HG03095 (cell line): ENCODE results near the gene NBL1.

ENCODE experiments used
- ATAC-seq: cut with Tn5 transposase; IDR thresholded peaks from one replicate; pipeline ENCODE4 v1.9.1; 2021; ENCODE audit warnings: moderate library complexity; ENCODE audit not compliant: unreplicated experiment

NBL1 gene

GRCh38 chr1:19643602-19644394, at the start of gene NBL1:
TSS of gene NBL1 (plus strand) at chr1:19644311. CDS start at chr1:19655031, 10,720 bp downstream.
- peak; percentile 45 for ATAC-seq

GRCh38 chr1:19596065-19596713, 47.9 kb upstream of the NBL1 start:
- ATAC-seq: no peak

GRCh38 chr1:19596714-19597495, 47.2 kb upstream of the NBL1 start:
- ATAC-seq: peak; percentile 81

- ATAC-seq: no peak
These were observed 46.4 kb upstream of the NBL1 start for GRCh38 chr1:19597496-19598309.

GRCh38 chr1:19599810-19600209, 44.3 kb upstream of the NBL1 start:
- no peak for ATAC-seq

GRCh38 chr1:19602486-19602885, 41.6 kb upstream of the NBL1 start:
- ATAC-seq: no peak

- no peak for ATAC-seq
These were observed 38.1 kb upstream of the NBL1 start for GRCh38 chr1:19605967-19606366.

- no peak for ATAC-seq
These were observed 37.1 kb upstream of the NBL1 start for GRCh38 chr1:19606817-19607642.

GRCh38 chr1:19608232-19608631, 35.9 kb upstream of the NBL1 start:
- ATAC-seq: no peak

GRCh38 chr1:19610282-19610981, 33.7 kb upstream of the NBL1 start:
- no peak for ATAC-seq

GRCh38 chr1:19612530-19612929, 31.6 kb upstream of the NBL1 start:
- no peak for ATAC-seq

GRCh38 chr1:19613171-19613703, 30.9 kb upstream of the NBL1 start:
- ATAC-seq: no peak

- no peak for ATAC-seq
These were observed 28.7 kb upstream of the NBL1 start for GRCh38 chr1:19615438-19615837.

GRCh38 chr1:19616489-19616888, 27.6 kb upstream of the NBL1 start:
- ATAC-seq: no peak

- no peak for ATAC-seq
These were observed 26.7 kb upstream of the NBL1 start for GRCh38 chr1:19617376-19617775.

- no peak for ATAC-seq
These were observed 25.7 kb upstream of the NBL1 start for GRCh38 chr1:19618428-19618827.

GRCh38 chr1:19619697-19620384, 24.3 kb upstream of the NBL1 start:
- ATAC-seq: no peak

- ATAC-seq: no peak
These were observed 23.3 kb upstream of the NBL1 start for GRCh38 chr1:19620786-19621185.
